MCF 10A (cell line): ENCODE results near the gene TOR4A. TPM values are rescaled to one million over a fixed set of nuclear protein-coding genes. Genes with fewer than 3 reads are reported as not detected.

ENCODE experiments used
- BruUV-seq: library from RNA; stranded (reverse); fragments of 400-500 nt; replicated peaks from 2 replicates; lab custom pipeline; 2021; lab: Mats Ljungman, UMichigan
- CTCF ChIA-PET: fragments of 300-600 bp; sonication (Branson Sonifier 250); formaldehyde crosslinking; extraction: SDS; loops from one replicate; lab custom pipeline; 2021; ENCODE audit warnings: antibody characterized with exemption, inconsistent platforms; lab: Yijun Ruan, JAX
- POLR2A ChIA-PET: fragments of 300-600, 350-650 bp; sonication (Branson Sonifier 250); formaldehyde crosslinking; extraction: SDS; loops from one replicate; lab custom pipeline; 2020; ENCODE audit warnings: antibody characterized with exemption, inconsistent platforms; lab: Yijun Ruan, JAX
- DNase-seq: peaks from one replicate; pipeline ENCODE4 v3.0.0-alpha.2; 2018; ENCODE audit not compliant: unreplicated experiment
- H3K27ac Mint-ChIP-seq: one replicate; pipeline ENCODE4 v1.8.0; 2022; ENCODE audit warnings: mild to moderate bottlenecking, low read depth, mixed read lengths; ENCODE audit not compliant: unreplicated experiment
- H3K27me3 Mint-ChIP-seq: one replicate; pipeline ENCODE4 v1.8.0; 2022; ENCODE audit warnings: mixed read lengths; ENCODE audit not compliant: insufficient read depth, unreplicated experiment
- H3K36me3 Mint-ChIP-seq: one replicate; pipeline ENCODE4 v1.8.0; 2022; ENCODE audit warnings: mild to moderate bottlenecking, moderate library complexity, mixed read lengths; ENCODE audit not compliant: insufficient read depth, unreplicated experiment
- H3K4me1 Mint-ChIP-seq: one replicate; pipeline ENCODE4 v1.8.0; 2022; ENCODE audit warnings: mixed read lengths; ENCODE audit not compliant: insufficient read depth, unreplicated experiment
- H3K4me3 Mint-ChIP-seq: one replicate; pipeline ENCODE4 v1.8.0; 2022; ENCODE audit warnings: mild to moderate bottlenecking, moderate library complexity, mixed read lengths; ENCODE audit not compliant: unreplicated experiment
- H3K9me3 Mint-ChIP-seq: one replicate; pipeline ENCODE4 v1.8.0; 2022; ENCODE audit warnings: mixed read lengths; ENCODE audit not compliant: unreplicated experiment
- CTCF ChIP-seq: fragments of 200-600 bp; IDR thresholded peaks from one replicate; pipeline ENCODE4 v1.8.0; 2022; ENCODE audit warnings: antibody characterized with exemption, mild to moderate bottlenecking; ENCODE audit not compliant: unreplicated experiment
- intact Hi-C: fragments of 100-400 bp; cut with micrococcal nuclease; formaldehyde crosslinking; loops from 2 replicates; pipeline ENCODE4 v1.14.1; 2022
- total RNA-seq: library from RNA; stranded (reverse); gene quantifications from 2 replicates; pipeline ENCODE4 v1.2.3, GENCODE V29; 2022

The TOR4A gene
- total RNA-seq, 1 experiment from 2014 or later = 21.9 TPM

- no peaks in the 10 kb centered on the region for H3K4me1 Mint-ChIP-seq
- peaks cover 11% of the 10 kb centered on the region for H3K27me3 Mint-ChIP-seq
- no peaks in the 10 kb centered on the region for H3K9me3 Mint-ChIP-seq
- ChIA-PET POLR2A (no interaction called here), CTCF (interaction anchor here (0.9 kb wide), 1 partner anchor 13 kb away, joined by 5 read pairs; no protein-coding TSS in a partner anchor)
- no peak overlapping the region for H3K4me3 Mint-ChIP-seq
- no peak for DNase-seq
- no peak overlapping the region for H3K27ac Mint-ChIP-seq
- TF ChIP-seq CTCF = no peak
- H3K36me3 Mint-ChIP-seq = peaks cover 5% of the 10 kb centered on the region
- intact Hi-C loops = loop anchor here (5.0 kb wide), 1 partner anchor 122 kb away; the partner anchor contains the start of genes EXD3 and NOXA1
- BruUV-seq = TSS peak; percentile 59
Measured at GRCh38 chr9:137299938-137300337, 22.4 kb downstream of the TOR4A start.

- intact Hi-C loops = loop anchor here (5.0 kb wide), 1 partner anchor 122 kb away; the partner anchor contains the start of genes EXD3 and NOXA1
- H3K36me3 Mint-ChIP-seq = peaks cover 5% of the 10 kb centered on the region
- ChIA-PET CTCF (interaction anchor here (0.6 to 0.9 kb wide), 2 partner anchors 14 to 110 kb away, joined by 3 to 5 read pairs; no protein-coding TSS in a partner anchor), POLR2A (no interaction called here)
- no peak overlapping the region for H3K27ac Mint-ChIP-seq
- no peak for TF ChIP-seq CTCF
- DNase-seq = no peak
- no peaks in the 10 kb centered on the region for H3K9me3 Mint-ChIP-seq
- H3K4me3 Mint-ChIP-seq = peak overlapping the region; percentile 74
- H3K4me1 Mint-ChIP-seq = no peaks in the 10 kb centered on the region
- peaks cover 11% of the 10 kb centered on the region for H3K27me3 Mint-ChIP-seq
- no TSS peak for BruUV-seq
Measured at GRCh38 chr9:137300567-137301080, 23.1 kb downstream of the TOR4A start.

- peak; percentile 17 for TF ChIP-seq CTCF
- H3K27ac Mint-ChIP-seq = no peak overlapping the region
- peak overlapping the region; percentile 74 for H3K4me3 Mint-ChIP-seq
- intact Hi-C loops = loop anchor here (5.0 kb wide), 1 partner anchor 121 kb away; the partner anchor contains the start of genes EXD3 and NOXA1
- DNase-seq = peak; percentile 56
- ChIA-PET POLR2A (interaction anchor here (0.8 to 1.4 kb wide), 2 partner anchors 10 to 181 kb away, joined by 5 to 6 read pairs; no protein-coding TSS in a partner anchor), CTCF (interaction anchor here (0.6 to 1.1 kb wide), 2 partner anchors 82 to 109 kb away, joined by 3 read pairs; no protein-coding TSS in a partner anchor)
- peaks cover 5% of the 10 kb centered on the region for H3K36me3 Mint-ChIP-seq
- H3K4me1 Mint-ChIP-seq = no peaks in the 10 kb centered on the region
- no TSS peak for BruUV-seq
- peaks cover 8% of the 10 kb centered on the region for H3K27me3 Mint-ChIP-seq
- H3K9me3 Mint-ChIP-seq = no peaks in the 10 kb centered on the region
Measured at GRCh38 chr9:137301081-137301947, 23.8 kb downstream of the TOR4A start.

GRCh38 chr9:137302118-137302448 is 24.6 kb downstream of the TOR4A start, which contains the start of gene NRARP:
Gene NRARP, minus strand, starts transcription at chr9:137302271. Its CDS starts 343 bp downstream, at chr9:137301928.
- no peak for TF ChIP-seq CTCF
- no peaks in the 10 kb centered on the region for H3K4me1 Mint-ChIP-seq
- peaks cover under 1% of the 10 kb centered on the region for H3K27me3 Mint-ChIP-seq
- no peaks in the 10 kb centered on the region for H3K9me3 Mint-ChIP-seq
- intact Hi-C loops = loop anchor here (5.0 kb wide), 1 partner anchor 120 kb away; the partner anchor contains the start of genes EXD3 and NOXA1
- peaks cover 6% of the 10 kb centered on the region for H3K36me3 Mint-ChIP-seq
- peak within 1 kb of the TSS; percentile 74 for H3K4me3 Mint-ChIP-seq
- peak; percentile 86 for DNase-seq
- BruUV-seq = no TSS peak
- POLR2A ChIA-PET = interaction anchor here (0.6 to 1.4 kb wide), 2 partner anchors 9 to 57 kb away, joined by 3 to 6 read pairs; no protein-coding TSS in a partner anchor
- no peak within 1 kb of the TSS for H3K27ac Mint-ChIP-seq
- CTCF ChIA-PET = interaction anchor here (0.5 to 1.1 kb wide), 3 partner anchors 16 to 273 kb away, joined by 3 read pairs; no protein-coding TSS in a partner anchor
